HG03039 (cell line): Measurements from ENCODE around the gene FAHD1.

Experiments
- ATAC-seq: cut with Tn5 transposase; IDR thresholded peaks from one replicate; pipeline ENCODE4 v1.9.1; 2021; ENCODE audit warnings: mild to moderate bottlenecking, moderate library complexity; ENCODE audit not compliant: unreplicated experiment

Gene FAHD1

GRCh38 chr16:1878256-1878655, 51.2 kb downstream of the FAHD1 start:
- no peak for ATAC-seq
